ENCODE measurements around the gene ATF6.

The ATF6 gene

GRCh38 chr1:161962091-161962887 is 196.2 kb downstream of the ATF6 start:
- no peaks in the 10 kb centered on the region for H3K27me3 ChIP-seq (ENCODE audit: control insufficient read depth in 5 of 5, insufficient read depth in 4 of 5, low read length in 5 of 5)
- H3K9ac ChIP-seq (ENCODE audit: low read length in 5 of 5), result no peak overlapping the region
- peak overlapping the region; percentile 34 for H3K27ac ChIP-seq (ENCODE audit: low read depth, low read length)
- peaks cover 6 to 26% (median 18%) of the 10 kb centered on the region in 5 donors for H3K36me3 ChIP-seq (ENCODE audit: control insufficient read depth in 5 of 5, insufficient read depth in 5 of 5, low read length in 5 of 5)
- no peaks in the 10 kb centered on the region for H3K9me3 ChIP-seq (ENCODE audit: control insufficient read depth in 5 of 5, low read length in 5 of 5)
- peak overlapping the region in 4 of 5 donors; percentile 27 to 52 (median 40) for H3K4me3 ChIP-seq (ENCODE audit: low read depth in 1 of 5, low read length in 5 of 5)
- H3K4me1 ChIP-seq (ENCODE audit: control insufficient read depth in 5 of 5, insufficient read depth in 5 of 5, low read length in 5 of 5), result peaks cover 0 to 9% (median 7%) of the 10 kb centered on the region in 5 donors

- H3K9ac ChIP-seq (ENCODE audit: low read length in 5 of 5), result no peak overlapping the region
- H3K9me3 ChIP-seq (ENCODE audit: control insufficient read depth in 5 of 5, low read length in 5 of 5), result no peaks in the 10 kb centered on the region
- peaks cover 0 to 10% (median 7%) of the 10 kb centered on the region in 5 donors for H3K4me1 ChIP-seq (ENCODE audit: control insufficient read depth in 5 of 5, insufficient read depth in 5 of 5, low read length in 5 of 5)
- no peaks in the 10 kb centered on the region for H3K27me3 ChIP-seq (ENCODE audit: control insufficient read depth in 5 of 5, insufficient read depth in 4 of 5, low read length in 5 of 5)
- H3K36me3 ChIP-seq (ENCODE audit: control insufficient read depth in 5 of 5, insufficient read depth in 5 of 5, low read length in 5 of 5), result peaks cover 0 to 15% (median 5%) of the 10 kb centered on the region in 5 donors
- H3K4me3 ChIP-seq (ENCODE audit: low read depth in 1 of 5, low read length in 5 of 5), result no peak overlapping the region
- H3K27ac ChIP-seq (ENCODE audit: low read depth, low read length), result no peak overlapping the region
Measured at GRCh38 chr1:161966067-161966466, 199.9 kb downstream of the ATF6 start.

- Histone ChIP-seq H3K27me3 (ENCODE audit: control insufficient read depth in 5 of 5, insufficient read depth in 4 of 5, low read length in 5 of 5) (no peaks in the 10 kb centered on the region), H3K9me3 (ENCODE audit: control insufficient read depth in 5 of 5, low read length in 5 of 5) (no peaks in the 10 kb centered on the region), H3K4me1 (ENCODE audit: control insufficient read depth in 5 of 5, insufficient read depth in 5 of 5, low read length in 5 of 5) (peaks cover 5 to 24% (median 15%) of the 10 kb centered on the region in 5 donors), H3K4me3 (ENCODE audit: low read depth in 1 of 5, low read length in 5 of 5) (no peak overlapping the region), H3K36me3 (ENCODE audit: control insufficient read depth in 5 of 5, insufficient read depth in 5 of 5, low read length in 5 of 5) (peaks cover 0 to 15% (median 5%) of the 10 kb centered on the region in 5 donors), H3K27ac (ENCODE audit: low read depth, low read length) (no peak overlapping the region), H3K9ac (ENCODE audit: low read length in 5 of 5) (no peak overlapping the region)
Measured at GRCh38 chr1:161970036-161970435, 203.9 kb downstream of the ATF6 start.

- H3K9me3 ChIP-seq (ENCODE audit: control insufficient read depth in 5 of 5, low read length in 5 of 5), result no peaks in the 10 kb centered on the region
- no peak overlapping the region for H3K4me3 ChIP-seq (ENCODE audit: low read depth in 1 of 5, low read length in 5 of 5)
- H3K4me1 ChIP-seq (ENCODE audit: control insufficient read depth in 5 of 5, insufficient read depth in 5 of 5, low read length in 5 of 5), result peaks cover 5 to 25% (median 16%) of the 10 kb centered on the region in 5 donors
Measured at GRCh38 chr1:161970633-161971032, 204.5 kb downstream of the ATF6 start.

GRCh38 chr1:161972828-161973227 is 206.7 kb downstream of the ATF6 start:
- H3K9me3 ChIP-seq (ENCODE audit: control insufficient read depth in 5 of 5, low read length in 5 of 5), result no peaks in the 10 kb centered on the region
- H3K4me3 ChIP-seq (ENCODE audit: low read depth in 1 of 5, low read length in 5 of 5), result no peak overlapping the region
- H3K9ac ChIP-seq (ENCODE audit: low read length in 5 of 5), result no peak overlapping the region
- no peak overlapping the region for H3K27ac ChIP-seq (ENCODE audit: low read depth, low read length)
- peaks cover 5 to 25% (median 16%) of the 10 kb centered on the region in 5 donors for H3K4me1 ChIP-seq (ENCODE audit: control insufficient read depth in 5 of 5, insufficient read depth in 5 of 5, low read length in 5 of 5)
- H3K36me3 ChIP-seq (ENCODE audit: control insufficient read depth in 5 of 5, insufficient read depth in 5 of 5, low read length in 5 of 5), result peaks cover 0 to 1% (median 0%) of the 10 kb centered on the region in 5 donors
- no peaks in the 10 kb centered on the region for H3K27me3 ChIP-seq (ENCODE audit: control insufficient read depth in 5 of 5, insufficient read depth in 4 of 5, low read length in 5 of 5)

More at GRCh38 chr1:161970633-161971032, 204.5 kb downstream of the ATF6 start:
- Histone ChIP-seq H3K27me3 (ENCODE audit: control insufficient read depth in 5 of 5, insufficient read depth in 4 of 5, low read length in 5 of 5) (no peaks in the 10 kb centered on the region), H3K9ac (ENCODE audit: low read length in 5 of 5) (no peak overlapping the region), H3K27ac (ENCODE audit: low read depth, low read length) (no peak overlapping the region), H3K36me3 (ENCODE audit: control insufficient read depth in 5 of 5, insufficient read depth in 5 of 5, low read length in 5 of 5) (peaks cover 0 to 15% (median 5%) of the 10 kb centered on the region in 5 donors)

GRCh38 chr1:161973924-161974845 is 208.1 kb downstream of the ATF6 start:
- Histone ChIP-seq H3K27me3 (ENCODE audit: control insufficient read depth in 5 of 5, insufficient read depth in 4 of 5, low read length in 5 of 5) (no peaks in the 10 kb centered on the region), H3K4me3 (ENCODE audit: low read depth in 1 of 5, low read length in 5 of 5) (no peak overlapping the region), H3K36me3 (ENCODE audit: control insufficient read depth in 5 of 5, insufficient read depth in 5 of 5, low read length in 5 of 5) (no peaks in the 10 kb centered on the region), H3K9me3 (ENCODE audit: control insufficient read depth in 5 of 5, low read length in 5 of 5) (no peaks in the 10 kb centered on the region), H3K4me1 (ENCODE audit: control insufficient read depth in 5 of 5, insufficient read depth in 5 of 5, low read length in 5 of 5) (peaks cover 5 to 25% (median 16%) of the 10 kb centered on the region in 5 donors), H3K9ac (ENCODE audit: low read length in 5 of 5) (peak overlapping the region in 1 of 5 donors; percentile 32), H3K27ac (ENCODE audit: low read depth, low read length) (peak overlapping the region; percentile 19)

GRCh38 chr1:161978011-161978790 is 212.1 kb downstream of the ATF6 start:
- no peak overlapping the region for H3K27ac ChIP-seq (ENCODE audit: low read depth, low read length)
- H3K4me3 ChIP-seq (ENCODE audit: low read depth in 1 of 5, low read length in 5 of 5), result no peak overlapping the region
- no peak overlapping the region for H3K9ac ChIP-seq (ENCODE audit: low read length in 5 of 5)
- peaks cover 0 to 1% (median 0%) of the 10 kb centered on the region in 5 donors for H3K36me3 ChIP-seq (ENCODE audit: control insufficient read depth in 5 of 5, insufficient read depth in 5 of 5, low read length in 5 of 5)
- peaks cover 0 to 6% (median 0%) of the 10 kb centered on the region in 5 donors for H3K27me3 ChIP-seq (ENCODE audit: control insufficient read depth in 5 of 5, insufficient read depth in 4 of 5, low read length in 5 of 5)
- H3K4me1 ChIP-seq (ENCODE audit: control insufficient read depth in 5 of 5, insufficient read depth in 5 of 5, low read length in 5 of 5), result peaks cover 8 to 24% (median 20%) of the 10 kb centered on the region in 5 donors
- H3K9me3 ChIP-seq (ENCODE audit: control insufficient read depth in 5 of 5, low read length in 5 of 5), result no peaks in the 10 kb centered on the region

GRCh38 chr1:161981126-161981525 is 215.0 kb downstream of the ATF6 start:
- Histone ChIP-seq H3K27ac (ENCODE audit: low read depth, low read length) (no peak overlapping the region), H3K9ac (ENCODE audit: low read length in 5 of 5) (no peak overlapping the region), H3K4me3 (ENCODE audit: low read depth in 1 of 5, low read length in 5 of 5) (no peak overlapping the region), H3K36me3 (ENCODE audit: control insufficient read depth in 5 of 5, insufficient read depth in 5 of 5, low read length in 5 of 5) (peaks cover 0 to 12% (median 8%) of the 10 kb centered on the region in 5 donors), H3K27me3 (ENCODE audit: control insufficient read depth in 5 of 5, insufficient read depth in 4 of 5, low read length in 5 of 5) (peaks cover 0 to 9% (median 5%) of the 10 kb centered on the region in 5 donors), H3K4me1 (ENCODE audit: control insufficient read depth in 5 of 5, insufficient read depth in 5 of 5, low read length in 5 of 5) (peaks cover 0 to 6% (median 4%) of the 10 kb centered on the region in 5 donors), H3K9me3 (ENCODE audit: control insufficient read depth in 5 of 5, low read length in 5 of 5) (no peaks in the 10 kb centered on the region)

- peaks cover 0 to 9% (median 5%) of the 10 kb centered on the region in 5 donors for H3K27me3 ChIP-seq (ENCODE audit: control insufficient read depth in 5 of 5, insufficient read depth in 4 of 5, low read length in 5 of 5)
- peaks cover 0 to 5% (median 0%) of the 10 kb centered on the region in 5 donors for H3K9me3 ChIP-seq (ENCODE audit: control insufficient read depth in 5 of 5, low read length in 5 of 5)
- peaks cover 0 to 6% (median 4%) of the 10 kb centered on the region in 5 donors for H3K4me1 ChIP-seq (ENCODE audit: control insufficient read depth in 5 of 5, insufficient read depth in 5 of 5, low read length in 5 of 5)
- H3K9ac ChIP-seq (ENCODE audit: low read length in 5 of 5), result no peak overlapping the region
- H3K4me3 ChIP-seq (ENCODE audit: low read depth in 1 of 5, low read length in 5 of 5), result no peak overlapping the region
- H3K36me3 ChIP-seq (ENCODE audit: control insufficient read depth in 5 of 5, insufficient read depth in 5 of 5, low read length in 5 of 5), result peaks cover 0 to 12% (median 8%) of the 10 kb centered on the region in 5 donors
- no peak overlapping the region for H3K27ac ChIP-seq (ENCODE audit: low read depth, low read length)
Measured at GRCh38 chr1:161981735-161982506, 215.8 kb downstream of the ATF6 start.
